Measurements from ENCODE around the gene PI4K2B.
"Not testable (repeated sequence)": the region's sequence is repeated elsewhere in the genome, so short reads cannot be mapped to it uniquely, and the experiment has no call there.

The PI4K2B gene

GRCh38 chr4:25245181-25245580, 11.3 kb downstream of the PI4K2B start:
- DNase-seq: no peak

DNA sequence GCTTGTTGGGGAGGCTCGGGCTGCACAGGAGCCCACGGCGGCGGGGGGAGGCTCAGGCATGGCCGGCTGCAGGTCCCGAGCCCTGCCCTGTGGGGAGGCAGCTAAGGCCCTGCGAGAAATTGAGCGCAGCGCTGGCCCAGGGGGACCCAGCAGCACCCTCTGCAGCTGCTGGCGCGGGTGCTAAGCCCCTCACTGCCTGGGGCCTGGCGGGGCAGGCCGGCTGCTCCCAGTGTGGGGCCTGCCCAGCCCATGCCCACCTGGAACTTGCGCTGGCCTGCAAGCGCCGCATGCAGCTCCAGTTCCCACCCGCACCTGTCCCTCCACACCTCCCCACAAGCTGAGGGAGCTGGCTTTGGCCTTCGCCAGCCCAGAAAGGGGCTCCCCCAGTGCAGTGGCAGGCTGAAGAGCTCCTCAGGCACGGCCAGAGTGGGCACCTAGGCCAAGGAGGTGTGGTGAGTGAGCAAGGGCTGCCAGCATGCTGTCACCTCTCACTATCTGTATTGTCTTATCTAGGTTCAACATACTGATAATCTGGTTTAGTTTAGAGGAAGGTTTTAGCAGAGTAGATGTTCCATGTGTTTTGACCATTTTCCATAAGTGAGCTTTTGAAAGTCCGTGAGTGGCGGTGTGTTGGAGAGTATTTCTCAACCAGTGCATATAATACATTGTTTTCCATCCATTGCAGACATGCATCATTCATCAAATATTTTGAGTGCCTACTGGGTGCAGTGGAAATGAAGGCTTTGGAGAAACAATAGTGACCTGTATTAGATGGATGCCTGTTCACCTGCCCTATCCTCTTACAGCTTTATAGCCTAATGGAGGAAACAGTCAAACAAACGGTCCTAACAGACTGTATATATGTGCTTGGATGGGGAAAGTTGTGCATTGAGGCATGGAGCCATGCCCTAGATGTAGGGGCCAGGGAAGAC, 13.1 kb downstream of the PI4K2B start:
- DNase-seq: no peak

DNA sequence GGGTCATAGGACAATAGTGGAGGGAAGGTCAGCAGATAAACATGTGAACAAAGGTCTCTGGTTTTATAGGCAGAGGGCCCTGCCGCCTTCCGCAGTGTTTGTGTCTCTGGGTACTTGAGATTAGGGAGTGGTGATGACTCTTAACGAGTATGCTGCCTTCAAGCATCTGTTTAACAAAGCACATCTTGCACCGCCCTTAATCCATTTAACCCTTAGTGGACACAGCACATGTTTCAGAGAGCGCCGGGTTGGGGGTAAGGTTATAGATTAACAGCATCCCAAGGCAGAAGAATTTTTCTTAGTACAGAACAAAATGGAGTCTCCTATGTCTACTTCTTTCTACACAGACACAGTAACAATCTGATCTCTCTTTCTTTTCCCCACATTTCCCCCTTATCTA, 15.0 kb downstream of the PI4K2B start:
- DNase-seq: not testable (repeated sequence)

DNA sequence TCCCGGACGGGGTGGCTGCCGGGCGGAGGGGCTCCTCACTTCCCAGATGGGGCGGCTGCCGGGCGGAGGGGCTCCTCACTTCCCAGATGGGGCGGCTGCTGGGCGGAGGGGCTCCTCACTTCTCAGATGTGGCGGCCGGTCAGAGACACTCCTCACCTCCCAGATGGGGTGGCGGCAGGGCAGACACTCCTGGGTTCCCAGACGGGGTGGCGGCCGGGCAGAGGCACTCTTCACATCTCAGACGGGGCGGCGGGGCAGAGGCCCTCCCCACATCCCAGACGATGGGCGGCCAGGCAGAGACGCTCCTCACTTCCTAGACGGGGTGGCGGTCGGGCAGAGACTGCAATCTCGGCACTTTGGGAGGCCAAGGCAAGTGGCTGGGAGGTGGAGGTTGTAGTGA, 15.7 kb downstream of the PI4K2B start:
- DNase-seq: not testable (repeated sequence)

DNA sequence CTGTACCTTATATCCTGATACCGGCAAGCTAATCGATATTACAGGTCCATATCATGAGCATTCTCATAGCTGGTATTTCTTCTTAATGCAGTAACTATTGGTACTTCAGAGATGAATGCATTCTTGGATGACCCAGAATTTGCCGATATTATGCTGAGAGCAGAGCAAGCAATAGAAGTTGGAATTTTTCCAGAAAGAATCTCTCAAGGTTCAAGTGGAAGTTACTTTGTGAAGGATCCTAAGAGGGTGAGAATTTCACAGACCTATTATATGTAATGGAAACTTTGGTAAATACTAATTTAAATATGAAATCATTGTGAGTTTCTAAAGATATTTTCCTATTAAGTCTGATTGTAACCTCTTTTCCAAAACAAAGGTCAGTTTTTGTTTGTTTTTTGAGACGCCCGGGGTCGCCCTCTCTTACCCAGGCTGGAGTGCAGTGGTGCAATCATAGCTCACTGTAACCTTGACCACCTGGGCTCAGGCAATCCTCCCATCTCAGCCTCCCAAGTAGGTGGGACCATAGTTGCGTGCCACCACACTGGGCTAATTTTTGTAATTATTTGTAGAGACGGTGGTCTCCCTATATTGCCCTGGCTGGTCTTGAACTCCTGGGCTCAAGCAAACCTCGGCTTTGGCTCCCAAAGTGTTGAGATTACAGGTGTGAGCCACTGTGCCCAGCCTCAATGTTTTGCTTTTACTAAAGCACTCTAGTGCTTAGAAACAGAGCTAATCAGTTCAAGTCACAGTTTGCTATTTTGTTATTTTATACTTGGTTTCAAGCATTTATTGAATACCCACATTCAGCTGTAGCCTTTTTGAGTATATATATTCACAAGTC, 18.6 kb downstream of the PI4K2B start:
- no peak for DNase-seq

GRCh38 chr4:25253071-25253445, 19.2 kb downstream of the PI4K2B start:
- no peak for DNase-seq

- not testable (repeated sequence) for DNase-seq
These were observed 20.0 kb downstream of the PI4K2B start for GRCh38 chr4:25253786-25254185.

DNA sequence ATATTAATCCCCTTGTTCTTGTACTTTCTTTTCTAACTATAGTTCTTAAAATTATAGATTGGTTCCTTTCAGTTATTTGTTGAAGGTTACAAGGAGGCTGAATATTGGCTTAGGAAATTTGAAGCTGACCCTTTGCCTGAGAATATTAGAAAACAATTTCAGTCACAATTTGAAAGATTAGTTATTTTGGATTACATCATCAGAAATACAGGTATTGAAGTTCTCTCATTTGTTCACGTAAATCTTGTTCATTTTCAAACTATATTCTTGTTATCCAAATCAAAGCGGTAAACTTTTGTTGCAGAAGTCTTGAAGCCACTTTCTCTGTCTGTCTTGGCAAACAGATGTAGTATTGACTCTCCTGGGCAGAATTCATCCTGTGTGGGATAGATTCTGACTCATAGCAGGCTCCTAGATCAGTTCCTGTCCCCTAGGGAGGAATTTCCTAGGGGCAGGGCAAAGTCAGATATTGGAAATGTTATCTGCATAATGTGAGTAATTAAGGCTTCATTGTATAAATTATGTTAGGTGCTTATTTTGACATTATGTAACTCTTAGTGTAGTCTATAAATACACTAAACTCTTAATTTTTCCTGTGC, 25.2 kb downstream of the PI4K2B start:
- no peak for DNase-seq

GRCh38 chr4:25271866-25272265, 38.0 kb downstream of the PI4K2B start:
- DNase-seq: no peak

DNA sequence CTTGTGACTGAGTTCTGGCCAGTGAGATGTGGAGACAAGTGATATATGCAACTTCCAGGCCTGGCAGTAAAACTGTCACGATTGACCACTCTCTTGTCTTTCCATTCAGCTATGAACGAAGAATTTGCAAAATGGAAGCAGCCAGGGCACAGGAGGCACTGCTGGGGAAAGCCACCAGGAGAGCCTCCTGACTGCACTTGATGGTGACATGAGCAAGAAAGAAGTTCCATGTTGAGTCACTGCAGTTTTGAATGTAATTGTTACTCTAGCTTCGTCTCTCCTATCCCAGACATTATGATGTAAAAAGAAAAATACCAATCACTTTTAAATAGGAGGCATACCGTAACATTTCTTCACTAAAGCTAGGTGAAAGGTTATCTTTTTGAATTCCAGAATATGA, 46.4 kb downstream of the PI4K2B start:
- DNase-seq: no peak

DNA sequence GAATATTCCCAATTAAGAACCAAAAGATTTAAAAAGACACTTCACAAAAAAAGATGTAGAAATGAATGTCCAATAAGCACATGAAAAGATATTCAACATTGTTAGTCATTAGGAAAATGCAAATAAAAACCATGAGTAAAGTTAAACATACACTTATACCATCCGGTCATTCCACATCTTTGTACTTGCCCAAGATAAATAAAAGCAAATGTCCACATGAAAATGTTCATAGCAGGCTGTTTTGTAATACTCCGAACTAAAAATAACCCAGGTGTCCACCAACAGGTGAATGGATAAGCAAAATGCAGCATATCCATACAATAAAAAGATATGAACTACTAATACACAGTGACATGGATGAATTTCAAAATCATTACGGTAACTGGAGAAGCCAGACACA, 50.1 kb downstream of the PI4K2B start:
- DNase-seq: no peak

DNA sequence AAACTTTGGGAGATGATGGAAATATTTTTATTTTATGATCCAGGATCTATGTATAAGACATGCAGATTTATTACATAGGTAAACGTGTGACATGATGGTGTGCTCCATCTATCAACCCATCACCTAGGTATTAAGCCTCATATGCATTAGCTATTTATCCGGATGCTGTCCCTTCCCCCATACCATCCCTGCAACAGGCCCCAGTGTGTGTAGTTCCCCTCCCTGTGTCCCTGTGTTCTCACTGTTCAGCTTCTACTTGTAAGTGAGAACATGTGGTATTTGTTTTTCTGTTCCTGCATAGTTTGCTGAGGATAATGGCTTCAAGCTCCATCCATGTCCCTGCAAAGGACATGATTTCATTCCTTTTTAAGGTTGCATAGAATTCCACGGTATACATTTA, 50.6 kb downstream of the PI4K2B start:
- no peak for DNase-seq

GRCh38 chr4:25290490-25291067, 56.7 kb downstream of the PI4K2B start:
- no peak for DNase-seq

- DNase-seq: no peak
These were observed 57.4 kb downstream of the PI4K2B start for GRCh38 chr4:25291158-25291733.

GRCh38 chr4:25297528-25298242, 63.9 kb downstream of the PI4K2B start:
- no peak for DNase-seq

DNA sequence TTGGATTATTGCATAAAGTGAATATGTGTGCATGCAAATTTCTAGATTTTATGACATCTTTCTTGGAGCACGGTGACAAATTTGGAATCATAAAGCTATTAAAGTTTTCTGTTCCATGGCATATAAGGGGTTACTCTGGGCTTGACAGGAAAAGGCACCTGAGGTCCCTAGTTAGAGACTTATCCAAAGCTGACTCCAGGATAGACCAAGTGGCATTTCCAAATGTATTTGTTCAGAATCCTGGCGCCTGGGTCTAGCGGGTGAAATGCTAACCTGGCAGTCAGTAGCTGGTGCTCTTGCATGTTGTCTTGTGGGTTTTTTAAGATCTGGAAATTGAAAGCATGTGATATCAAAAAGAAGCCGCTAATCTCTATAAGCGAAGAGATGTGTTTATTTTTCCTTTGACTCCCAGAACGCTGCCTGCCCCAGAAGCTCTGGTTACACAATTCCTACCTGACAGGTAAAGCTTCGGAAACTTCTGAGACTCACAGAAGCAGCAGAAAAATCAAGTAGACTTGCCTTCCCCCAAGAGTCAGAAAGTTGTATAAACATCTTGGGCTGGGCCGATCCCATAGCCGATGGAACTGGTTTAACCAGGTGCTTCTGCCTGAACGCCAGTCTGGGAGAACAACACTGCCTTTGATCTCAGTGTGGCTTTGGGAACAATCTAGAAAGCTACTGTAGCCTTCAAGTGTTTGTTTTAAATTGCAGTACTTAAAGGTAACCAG, 65.8 kb downstream of the PI4K2B start:
- DNase-seq: no peak

DNA sequence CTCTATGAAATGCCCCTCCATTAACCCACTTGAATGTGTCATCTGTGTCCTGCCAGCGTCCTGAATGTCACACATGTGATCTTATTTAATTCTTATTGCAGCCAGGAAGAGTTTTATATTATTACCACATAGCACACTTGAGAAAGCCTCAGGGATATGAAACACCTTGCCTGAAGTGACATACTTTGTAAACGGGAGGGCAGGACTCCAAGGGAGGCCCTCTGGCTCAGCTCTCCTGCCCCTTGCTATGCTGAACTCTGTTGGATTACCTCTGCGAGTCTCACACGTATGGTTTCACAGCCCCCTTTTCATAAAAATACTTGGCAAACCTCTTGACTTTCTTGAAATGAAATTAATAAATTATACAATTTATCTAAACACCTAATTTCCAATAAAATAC, 67.6 kb downstream of the PI4K2B start:
- no peak for DNase-seq

- DNase-seq: no peak
These were observed 68.8 kb downstream of the PI4K2B start for GRCh38 chr4:25302626-25303025.

DNA sequence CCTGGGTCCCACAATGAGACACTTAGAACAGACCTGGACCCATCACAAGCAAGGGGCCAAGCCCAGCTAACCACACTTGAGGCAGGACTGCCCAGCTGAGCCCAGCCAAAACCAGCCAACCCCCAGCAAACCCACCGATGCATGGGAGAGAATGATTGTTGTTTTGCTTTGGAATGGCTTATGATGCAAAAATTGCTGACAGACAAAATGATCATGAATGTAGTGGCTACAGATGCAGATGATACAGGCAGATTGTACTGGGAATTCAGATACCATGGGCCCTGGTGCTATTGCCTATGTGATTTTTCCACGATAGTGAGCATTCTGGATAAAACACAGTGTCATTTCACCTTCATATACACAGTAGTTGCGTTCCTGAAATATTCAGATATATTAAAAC, 69.7 kb downstream of the PI4K2B start:
- no peak for DNase-seq

DNA sequence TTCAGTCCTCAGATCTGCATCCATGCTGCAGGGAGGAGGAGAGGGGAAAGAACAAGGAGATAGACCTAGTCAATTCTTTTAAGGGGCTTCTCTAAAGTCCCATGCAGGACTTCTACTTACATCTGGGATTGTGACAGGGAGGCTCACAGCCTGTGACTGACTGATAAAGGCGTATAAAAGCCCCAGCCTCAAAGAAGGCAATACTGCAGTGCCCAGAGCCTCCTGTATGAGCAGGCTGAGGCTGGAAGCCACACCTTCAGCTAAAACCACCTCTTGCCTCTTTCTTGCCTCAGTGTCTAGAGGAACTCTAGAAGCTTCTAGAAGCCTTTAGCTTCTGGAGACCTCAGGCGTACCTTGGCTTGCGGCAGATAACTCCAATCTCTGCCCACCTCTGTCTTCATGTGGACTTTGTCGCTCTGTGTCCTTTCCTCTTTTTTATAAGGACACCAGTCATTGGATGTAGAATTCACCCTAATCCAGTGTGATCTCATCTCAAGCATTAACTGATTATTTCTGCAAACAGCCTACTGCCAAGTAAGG, 72.8 kb downstream of the PI4K2B start:
- no peak for DNase-seq

DNA sequence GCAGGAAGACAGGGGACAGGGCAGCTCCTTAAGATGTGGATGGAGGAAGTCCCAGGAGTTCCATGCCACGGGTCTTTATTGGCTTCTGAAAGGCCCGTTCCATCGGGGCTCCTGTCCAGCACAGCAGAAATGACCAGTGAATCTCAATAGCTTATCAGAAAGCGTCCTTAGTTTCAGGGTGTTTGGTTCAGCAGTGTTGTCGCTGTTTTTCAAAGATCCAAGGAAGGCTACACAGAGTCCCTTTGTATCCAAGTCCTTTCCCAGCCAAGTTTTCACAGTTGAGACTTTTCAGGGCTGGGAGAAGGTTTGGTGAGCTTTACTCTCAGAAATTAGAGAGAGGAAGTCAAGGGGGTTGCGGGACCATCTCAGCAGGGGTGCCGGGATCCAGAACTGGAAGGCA, 73.8 kb downstream of the PI4K2B start:
- DNase-seq: no peak

Data from central memory CD4-positive, alpha-beta T cell (primary cell).